ENCODE measurements around the gene GABARAP. TPM values are rescaled to one million over a fixed set of nuclear protein-coding genes. Genes with fewer than 3 reads are reported as not detected.

The GABARAP gene
- total and polyA plus RNA-seq, 2 donors (not counting 1 experiment from before 2014, with no cell fraction given): 323 to 371 TPM

DNA sequence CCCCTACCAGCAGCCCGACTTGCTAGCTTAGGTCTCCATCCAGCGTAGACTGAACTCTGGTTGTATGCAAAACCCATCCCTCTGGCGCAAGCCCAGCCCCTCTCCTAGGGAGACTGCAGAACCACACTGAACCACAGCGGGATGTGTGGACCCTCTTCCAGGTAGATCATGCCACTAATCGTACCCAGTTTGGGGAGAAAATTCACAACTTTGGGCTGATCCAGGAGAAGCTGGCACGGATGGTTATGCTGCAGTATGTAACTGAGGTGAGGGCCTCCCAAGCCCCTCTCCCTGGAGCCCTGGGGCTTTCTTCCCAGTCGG lies 19.3 kb downstream of the GABARAP start:
- H2AFZ ChIP-seq (ENCODE audit: insufficient read depth, low read depth, low read length, poor library complexity, severe bottlenecking): no peak overlapping the region
- TF ChIP-seq CTCF (IDR thresholded peaks at IDR 0.05) (no peak), EZH2 (IDR thresholded peaks at IDR 0.05; ENCODE audit: borderline replicate concordance, insufficient read depth, low read depth, low read length, poor library complexity, severe bottlenecking) (no peak)
- WGBS (ENCODE audit: insufficient coverage): 98% methylated on average over 7 of the region's 7 CpGs
- H3K4me1 ChIP-seq (ENCODE audit: control insufficient read depth in 2 of 2, insufficient read depth in 2 of 2, low read length in 2 of 2): peaks cover 14 to 28% of the 10 kb centered on the region in 2 donors
- H3K4me3 ChIP-seq (ENCODE audit: control extremely low read depth in 1 of 5, extremely low read depth in 1 of 5, insufficient read depth in 1 of 5, low read depth in 2 of 5, low read length in 4 of 5): no peak overlapping the region
- intact Hi-C loops (cut with micrococcal nuclease): no loop called here
- no peak for ATAC-seq (ENCODE audit: low read depth)
- no peaks in the 10 kb centered on the region for H4K20me1 ChIP-seq (ENCODE audit: control insufficient read depth, insufficient read depth, low read length, poor library complexity, severe bottlenecking)
- no peak overlapping the region for H3K27ac ChIP-seq (ENCODE audit: low read length in 2 of 2)
- H3K27me3 Mint-ChIP-seq: no peaks in the 10 kb centered on the region
- peak overlapping the region; percentile 20 for H3K27ac Mint-ChIP-seq
- ChIA-PET POLR2A (no interaction called here), CTCF (no interaction called here)
- no peak overlapping the region for H3K9ac ChIP-seq (ENCODE audit: low read length)
- H3K27me3 ChIP-seq (replicated peaks in 1 of 4; ENCODE audit: control extremely low read depth in 1 of 4, control insufficient read depth in 3 of 4, insufficient read depth in 4 of 4, low read length in 3 of 4): no peaks in the 10 kb centered on the region
- H3K4me2 ChIP-seq (replicated peaks; ENCODE audit: low read depth, low read length, poor library complexity, severe bottlenecking): no peak overlapping the region
- H3K4me3 Mint-ChIP-seq: no peak overlapping the region
- no peaks in the 10 kb centered on the region for H3K9me3 Mint-ChIP-seq (ENCODE audit: insufficient read depth)
- peaks cover 0 to 51% of the 10 kb centered on the region in 2 experiments for H3K36me3 ChIP-seq (replicated peaks in 1 of 2; ENCODE audit: control extremely low read depth in 1 of 2, control insufficient read depth in 1 of 2, extremely low read depth in 1 of 2, insufficient read depth in 2 of 2, low read length in 1 of 2)
- DNase-seq: no peak
- H3K79me2 ChIP-seq (ENCODE audit: control insufficient read depth, insufficient read depth, low read length): peaks cover 7% of the 10 kb centered on the region
- no peaks in the 10 kb centered on the region for H3K9me3 ChIP-seq (ENCODE audit: control extremely low read depth in 1 of 3, control insufficient read depth in 2 of 3, insufficient read depth in 1 of 3, low read length in 2 of 3)
- peaks cover 30% of the 10 kb centered on the region for H3K4me1 Mint-ChIP-seq

DNA sequence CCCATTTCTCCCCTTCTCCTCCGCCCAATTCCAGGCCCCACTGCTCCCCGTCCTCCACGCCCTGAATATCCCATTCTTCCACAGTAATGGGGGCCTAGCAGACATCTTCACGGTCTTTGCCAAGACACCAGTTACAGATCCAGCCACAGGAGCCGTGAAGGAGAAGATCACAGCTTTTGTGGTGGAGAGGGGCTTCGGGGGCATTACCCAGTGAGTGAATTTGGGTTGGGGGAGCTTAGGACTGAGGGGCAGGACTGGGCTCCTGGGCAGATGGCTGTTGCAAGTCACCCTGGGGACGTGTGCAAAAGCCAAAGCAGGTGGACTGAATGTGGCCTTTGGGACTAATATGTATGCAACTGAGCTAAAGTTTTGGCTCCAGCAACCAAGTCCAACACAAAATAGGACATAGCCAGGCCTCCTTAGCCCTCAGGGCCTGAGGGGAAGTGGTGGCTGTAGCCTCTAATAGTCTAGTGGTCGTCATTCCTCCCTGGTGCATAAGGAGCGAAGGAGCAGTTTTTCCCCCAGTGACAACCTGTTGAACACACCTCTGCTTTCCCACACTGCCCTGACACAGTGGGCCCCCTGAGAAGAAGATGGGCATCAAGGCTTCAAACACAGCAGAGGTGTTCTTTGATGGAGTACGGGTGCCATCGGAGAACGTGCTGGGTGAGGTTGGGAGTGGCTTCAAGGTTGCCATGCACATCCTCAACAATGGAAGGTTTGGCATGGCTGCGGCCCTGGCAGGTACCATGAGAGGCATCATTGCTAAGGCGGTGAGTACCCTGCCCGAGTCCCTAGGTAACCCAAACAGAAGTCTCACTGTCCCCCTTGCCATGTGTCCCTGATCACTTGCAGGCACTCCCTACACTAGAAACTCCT lies 19.9 kb downstream of the GABARAP start:
- H3K4me3 Mint-ChIP-seq: no peak overlapping the region
- TF ChIP-seq EZH2 (IDR thresholded peaks at IDR 0.05; ENCODE audit: borderline replicate concordance, insufficient read depth, low read depth, low read length, poor library complexity, severe bottlenecking) (no peak), CTCF (IDR thresholded peaks at IDR 0.05) (no peak)
- H3K4me2 ChIP-seq (replicated peaks; ENCODE audit: low read depth, low read length, poor library complexity, severe bottlenecking): no peak overlapping the region
- H2AFZ ChIP-seq (ENCODE audit: insufficient read depth, low read depth, low read length, poor library complexity, severe bottlenecking): no peak overlapping the region
- intact Hi-C loops (cut with micrococcal nuclease): no loop called here
- no peak overlapping the region for H3K27ac ChIP-seq (ENCODE audit: low read length in 2 of 2)
- peak overlapping the region; percentile 32 for H3K27ac Mint-ChIP-seq
- H3K9me3 Mint-ChIP-seq (ENCODE audit: insufficient read depth): no peaks in the 10 kb centered on the region
- no peak overlapping the region for H3K4me3 ChIP-seq (ENCODE audit: control extremely low read depth in 1 of 5, extremely low read depth in 1 of 5, insufficient read depth in 1 of 5, low read depth in 2 of 5, low read length in 4 of 5)
- ChIA-PET CTCF (interaction anchor here (2.9 to 3.1 kb wide), 2 partner anchors 12 to 176 kb away, joined by 15 to 16 read pairs; partner anchors contain the start of gene DVL2), POLR2A (interaction anchor here (9.1 kb wide), 1 partner anchor 15 kb away, joined by 157 read pairs; the partner anchor contains the start of genes DVL2, GABARAP and PHF23)
- peaks cover 7% of the 10 kb centered on the region for H3K79me2 ChIP-seq (ENCODE audit: control insufficient read depth, insufficient read depth, low read length)
- ATAC-seq (ENCODE audit: low read depth): no peak
- no peaks in the 10 kb centered on the region for H3K27me3 Mint-ChIP-seq
- H3K36me3 ChIP-seq (replicated peaks in 1 of 2; ENCODE audit: control extremely low read depth in 1 of 2, control insufficient read depth in 1 of 2, extremely low read depth in 1 of 2, insufficient read depth in 2 of 2, low read length in 1 of 2): peaks cover 0 to 45% of the 10 kb centered on the region in 2 experiments
- H3K9me3 ChIP-seq (ENCODE audit: control extremely low read depth in 1 of 3, control insufficient read depth in 2 of 3, insufficient read depth in 1 of 3, low read length in 2 of 3): no peaks in the 10 kb centered on the region
- H4K20me1 ChIP-seq (ENCODE audit: control insufficient read depth, insufficient read depth, low read length, poor library complexity, severe bottlenecking): no peaks in the 10 kb centered on the region
- no peaks in the 10 kb centered on the region for H3K27me3 ChIP-seq (replicated peaks in 1 of 4; ENCODE audit: control extremely low read depth in 1 of 4, control insufficient read depth in 3 of 4, insufficient read depth in 4 of 4, low read length in 3 of 4)
- no peak for DNase-seq
- WGBS (ENCODE audit: insufficient coverage): 96% methylated on average over 12 of the region's 15 CpGs
- peaks cover 34% of the 10 kb centered on the region for H3K4me1 Mint-ChIP-seq
- peaks cover 18 to 33% of the 10 kb centered on the region in 2 donors for H3K4me1 ChIP-seq (ENCODE audit: control insufficient read depth in 2 of 2, insufficient read depth in 2 of 2, low read length in 2 of 2)
- no peak overlapping the region for H3K9ac ChIP-seq (ENCODE audit: low read length)

Data from B cell (primary cell).